ENCODE measurements around the gene PCAT6.

PCAT6 gene

GRCh38 chr1:202791077-202791747, 19.5 kb upstream of the PCAT6 start:
- no peak for TF ChIP-seq CTCF (IDR thresholded peaks at IDR 0.05)

DNA sequence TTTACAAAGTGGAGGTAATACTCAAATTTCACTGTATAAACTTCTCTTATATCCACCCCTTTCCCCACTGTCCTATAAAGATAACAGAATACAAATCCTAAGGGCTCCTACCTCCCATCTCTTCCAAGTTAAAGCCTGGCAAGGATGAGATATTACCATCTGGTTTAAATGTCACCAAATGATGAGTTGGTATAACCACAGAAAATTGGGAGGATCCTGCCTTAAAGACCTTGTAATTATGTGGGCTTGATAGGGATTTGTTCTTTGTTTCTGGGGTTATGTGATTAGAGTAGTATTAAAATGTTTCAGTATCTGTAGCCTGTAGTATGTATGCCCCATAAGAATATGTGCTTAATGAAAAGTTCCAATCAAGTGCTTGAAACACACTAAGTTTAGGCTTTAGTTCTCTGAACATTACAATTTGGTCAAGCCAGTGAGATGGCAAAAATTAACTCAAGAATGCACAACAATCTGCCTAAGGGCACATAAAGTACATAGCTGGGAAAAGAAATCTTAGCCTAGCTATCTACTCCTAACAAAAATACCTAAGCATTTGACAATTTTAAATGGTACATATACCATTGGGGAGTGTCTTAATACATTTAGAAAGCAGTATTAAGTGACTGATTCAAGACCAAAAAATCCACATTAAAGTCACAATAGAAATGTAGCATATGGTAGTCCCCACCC, 16.6 kb upstream of the PCAT6 start:
- TF ChIP-seq CTCF (IDR thresholded peaks at IDR 0.05) = no peak

- TF ChIP-seq CTCF (IDR thresholded peaks at IDR 0.05) = no peak
These were observed 14.1 kb upstream of the PCAT6 start for GRCh38 chr1:202796670-202797069.

GRCh38 chr1:202798260-202798659, 12.5 kb upstream of the PCAT6 start:
- TF ChIP-seq CTCF (IDR thresholded peaks at IDR 0.05) = no peak

DNA sequence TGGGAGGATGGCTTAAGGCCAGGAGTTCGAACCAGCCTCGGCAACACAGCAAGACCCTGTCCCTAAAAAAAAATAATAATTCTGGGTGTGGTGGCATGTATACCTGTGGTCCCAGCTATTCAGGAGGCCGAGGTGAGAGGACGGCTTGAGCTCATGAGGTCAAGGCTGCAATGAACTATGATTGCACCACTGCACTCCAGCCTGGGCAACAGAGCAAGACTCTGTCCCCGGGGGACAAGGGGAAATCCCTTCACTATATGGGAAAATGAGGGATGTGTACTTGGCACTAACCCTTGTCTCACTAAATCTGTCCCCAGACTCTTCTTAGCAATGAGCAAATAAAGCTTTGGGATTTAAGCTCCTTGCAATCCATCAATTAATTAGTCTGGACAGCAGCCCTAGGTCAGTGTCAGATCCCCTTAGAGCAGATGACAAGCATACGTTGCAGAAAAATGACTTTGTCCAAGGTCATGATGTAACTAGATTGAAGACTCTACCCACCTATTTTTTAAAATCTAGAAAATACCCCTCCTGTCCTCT, 11.9 kb upstream of the PCAT6 start:
- no peak for TF ChIP-seq CTCF (IDR thresholded peaks at IDR 0.05)

- TF ChIP-seq CTCF (IDR thresholded peaks at IDR 0.05) = no peak
These were observed 10.0 kb upstream of the PCAT6 start for GRCh38 chr1:202800742-202801141.

GRCh38 chr1:202801175-202801574, 9.6 kb upstream of the PCAT6 start:
- TF ChIP-seq CTCF (IDR thresholded peaks at IDR 0.05) = no peak
